Hindlimb muscle (tissue), 1 donor: ENCODE results near the gene ANKS1B. TPM values are rescaled to one million over a fixed set of nuclear protein-coding genes. Genes with fewer than 3 reads are reported as not detected.
"Not testable (repeated sequence)": the region's sequence is repeated elsewhere in the genome, so short reads cannot be mapped to it uniquely, and the experiment has no call there.

Experiments
- DNase-seq: peaks from one replicate; pipeline ENCODE4 v3.0.0-alpha.2; 2013
- polyA plus RNA-seq: library from polyadenylated mRNA; unstranded; fragments of 120-200 nt; gene quantifications from one replicate; pipeline ENCODE4 v1.2.1, GENCODE V29; 2013; ENCODE audit not compliant: insufficient read length

ANKS1B gene
- polyA plus RNA-seq, 1 donor: 2.2 TPM

DNA sequence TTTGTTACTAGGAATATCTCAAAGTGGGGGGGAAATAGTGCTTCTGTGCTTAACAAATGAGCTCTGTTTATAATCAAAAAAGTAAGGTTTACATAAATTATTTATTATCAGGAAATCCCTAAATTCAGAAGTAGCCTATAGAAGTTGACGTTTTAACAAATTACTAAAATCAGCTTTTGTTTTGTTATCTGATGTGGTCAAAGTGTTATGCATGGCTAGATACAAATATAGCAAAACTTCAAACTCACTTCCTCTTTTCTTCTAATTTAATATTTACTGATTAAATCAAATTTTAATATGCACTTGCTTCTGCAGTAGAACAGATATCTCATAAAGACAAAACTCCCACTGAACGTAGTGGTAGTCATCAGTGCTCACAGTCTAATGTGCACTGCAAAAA is 289.7 kb downstream of the ANKS1B start:
- no peak for DNase-seq

DNA sequence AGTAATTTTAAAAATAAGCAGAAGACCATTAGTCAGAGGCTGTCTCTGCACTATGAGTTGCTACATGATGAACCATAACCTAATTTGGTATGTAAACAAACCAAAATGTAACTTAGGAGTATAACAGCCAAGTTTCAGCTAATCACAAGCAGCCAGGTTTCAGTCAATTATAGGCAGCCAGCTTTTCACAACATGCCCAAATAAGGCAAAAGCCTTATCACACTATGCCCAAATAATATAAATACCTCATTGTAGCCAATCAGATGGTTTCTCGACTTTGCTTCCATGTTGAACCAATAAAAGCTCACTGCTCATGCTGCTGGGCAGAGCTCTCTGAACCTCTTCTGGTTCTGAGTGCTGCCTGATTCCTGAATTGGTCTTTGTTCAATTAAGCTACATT is 298.6 kb downstream of the ANKS1B start:
- no peak for DNase-seq

DNA sequence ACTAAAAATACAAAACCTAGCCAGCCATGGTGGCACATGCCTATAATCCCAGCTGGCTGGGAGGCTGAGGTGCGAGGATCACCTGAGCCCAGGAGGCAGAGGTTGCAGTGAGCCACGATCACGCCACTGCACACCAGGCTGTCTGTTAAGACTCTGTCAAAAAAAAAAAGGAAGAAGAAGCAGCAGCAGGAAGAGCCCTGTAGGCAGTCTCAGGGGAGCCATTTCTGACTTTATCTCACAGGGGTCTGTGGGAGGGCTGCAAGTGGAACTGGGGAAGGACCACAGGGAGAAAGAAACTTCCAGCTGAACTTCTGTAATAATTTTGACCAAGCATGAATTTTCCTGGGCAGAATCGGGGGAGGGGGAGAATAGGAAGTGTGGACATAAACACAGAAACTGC is 304.5 kb downstream of the ANKS1B start:
- DNase-seq: no peak

DNA sequence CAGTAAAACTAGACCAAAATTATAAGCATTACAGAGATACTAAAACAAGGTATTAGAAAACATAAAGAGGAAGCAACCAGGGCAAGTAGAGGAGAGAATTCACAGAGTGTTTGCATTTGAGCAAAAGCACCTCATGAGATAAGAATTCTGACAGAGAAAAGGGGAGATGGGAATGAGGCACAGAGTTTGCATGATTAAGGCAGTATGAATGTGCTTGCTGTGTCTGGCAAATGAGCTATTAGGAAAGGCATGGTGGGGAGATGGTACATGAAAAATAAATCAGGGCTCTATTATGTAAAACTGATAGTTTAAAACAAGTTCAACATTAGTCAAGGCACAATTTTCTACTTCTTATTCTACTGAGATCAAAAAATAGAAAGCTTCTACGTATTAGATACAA is 314.1 kb downstream of the ANKS1B start:
- DNase-seq: no peak

DNA sequence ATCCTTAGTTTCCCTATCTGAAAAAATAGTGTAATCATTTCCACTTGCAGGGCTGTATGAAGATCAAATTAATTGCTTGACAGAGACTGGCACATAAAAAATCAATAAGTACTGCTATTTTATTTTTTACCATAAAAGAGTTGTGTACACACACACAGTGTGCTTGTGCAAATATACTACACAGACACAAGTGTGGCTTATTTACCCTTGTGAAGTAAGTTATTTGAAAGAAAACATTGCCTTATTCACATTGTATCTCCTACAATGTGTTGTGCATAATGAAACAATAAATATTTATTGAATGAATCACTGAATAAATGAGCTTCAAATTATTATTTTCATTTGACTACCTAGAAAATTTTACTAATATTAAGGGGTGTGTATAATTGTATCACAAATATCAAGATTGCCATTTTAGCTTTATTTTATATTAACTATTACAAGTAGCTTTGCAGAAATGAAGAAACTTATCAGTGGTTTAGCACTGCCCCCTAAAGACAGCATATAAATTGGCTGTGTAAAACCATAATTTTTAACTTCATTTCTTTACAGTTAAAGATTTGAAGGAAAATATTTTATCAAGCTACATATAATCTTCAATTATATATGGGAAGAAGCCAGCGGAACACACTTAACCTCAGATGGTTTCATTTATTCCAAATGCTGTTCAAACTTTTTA is 325.9 kb downstream of the ANKS1B start:
- no peak for DNase-seq

- DNase-seq: no peak
These were observed 335.2 kb downstream of the ANKS1B start for GRCh38 chr12:99649551-99649950.

DNA sequence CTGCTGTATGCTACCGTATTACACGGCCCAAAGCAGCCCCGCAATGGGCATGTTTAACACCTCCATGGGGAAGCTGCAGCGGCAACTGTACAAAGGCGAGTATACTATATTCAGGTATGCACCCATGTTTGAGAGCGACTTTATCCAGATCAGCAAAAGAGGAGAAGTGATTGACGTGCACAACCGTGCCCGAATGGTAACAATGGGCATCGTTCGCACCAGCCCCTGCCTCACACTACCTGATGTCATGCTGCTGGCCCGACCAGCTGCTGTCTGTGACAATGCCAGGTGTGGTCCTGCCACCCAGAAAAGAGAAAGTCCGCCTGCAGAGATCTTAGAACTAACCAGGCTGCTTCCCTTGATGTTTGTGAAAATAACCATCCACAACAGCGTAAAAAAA is 336.6 kb downstream of the ANKS1B start:
- no peak for DNase-seq

DNA sequence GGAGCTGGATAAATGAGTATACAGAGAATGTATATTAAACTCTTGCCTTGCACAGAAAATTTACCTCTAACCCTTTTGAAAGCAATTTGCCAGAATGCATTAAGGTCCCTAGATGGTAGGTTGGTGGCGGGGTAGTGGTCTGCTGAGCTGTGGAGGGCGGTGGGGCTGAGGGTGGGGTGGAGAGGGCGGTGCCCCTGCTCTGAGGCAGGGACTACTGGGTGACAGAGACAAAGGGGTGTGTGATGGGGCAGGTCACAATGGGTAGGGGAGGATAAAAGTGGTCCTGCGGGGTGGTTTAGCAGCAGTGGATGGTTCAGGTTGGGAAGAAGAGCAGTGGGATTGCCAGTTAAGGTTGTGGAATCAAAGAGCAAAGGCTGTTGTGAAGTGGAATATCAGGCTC is 337.3 kb downstream of the ANKS1B start, which contains the start of gene GARIN6:
GARIN6 (plus strand) TSS at position 301 of the 400 bp plus-strand sequence. CDS start 422 bp downstream, outside the sequence.
- no peak for DNase-seq

GRCh38 chr12:99644629-99645028 is 340.1 kb downstream of the ANKS1B start:
- no peak for DNase-seq

DNA sequence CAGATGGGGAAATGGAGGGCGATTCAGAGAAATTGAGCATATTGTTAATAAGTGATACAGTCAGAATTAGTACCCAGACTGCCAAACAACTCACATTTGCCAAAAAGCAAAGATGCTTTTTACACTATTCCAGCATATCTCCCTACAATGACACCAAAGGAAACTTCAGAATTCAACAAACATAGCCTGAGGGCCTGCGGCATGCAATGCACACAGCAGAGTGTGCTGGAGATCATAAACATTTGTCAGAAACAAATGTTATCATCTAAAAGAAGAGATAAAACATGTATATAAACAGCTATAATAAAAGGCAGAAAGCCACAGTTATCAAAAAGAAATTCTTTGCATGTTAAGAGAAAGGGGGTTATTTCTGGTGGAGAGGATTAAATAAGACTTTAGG is 357.3 kb downstream of the ANKS1B start:
- DNase-seq: no peak

- not testable (repeated sequence) for DNase-seq
These were observed 360.1 kb downstream of the ANKS1B start for GRCh38 chr12:99624591-99624990.

DNA sequence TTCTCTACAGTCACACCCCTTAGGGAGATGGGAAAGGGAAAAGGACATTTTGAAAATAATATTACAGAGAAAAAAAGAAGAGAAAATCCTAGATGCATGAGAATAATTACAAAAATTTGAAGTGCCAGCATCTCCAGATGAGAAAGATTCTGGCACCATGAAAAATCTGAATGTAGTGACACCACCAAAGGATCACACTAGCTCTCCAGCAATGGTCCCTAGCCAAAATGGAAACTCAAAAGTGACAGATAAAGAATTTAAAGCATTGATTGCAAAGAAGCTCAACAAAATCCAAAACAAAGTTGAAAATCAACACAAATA is 364.6 kb downstream of the ANKS1B start:
- DNase-seq: no peak

GRCh38 chr12:99619389-99620158 is 365.2 kb downstream of the ANKS1B start:
- DNase-seq: no peak

DNA sequence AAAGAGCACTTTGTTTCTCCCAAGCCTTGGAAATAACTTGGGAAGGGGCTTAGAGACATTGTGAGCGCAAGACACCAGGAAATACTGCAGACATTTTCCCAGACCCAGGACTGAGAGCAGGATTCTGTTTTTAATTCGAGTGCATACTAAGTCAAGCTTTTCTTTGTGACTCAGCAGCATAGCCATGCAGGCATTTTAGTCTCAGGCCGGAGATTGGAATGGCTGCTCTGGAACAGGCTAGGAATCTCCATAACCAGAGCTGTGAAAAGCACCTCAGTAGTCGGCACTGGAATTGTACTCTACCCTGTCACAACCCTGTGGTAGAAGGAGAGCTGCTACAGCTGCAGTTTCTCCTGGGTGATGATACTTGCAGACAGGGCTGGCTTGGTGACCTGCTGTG is 366.1 kb downstream of the ANKS1B start:
- DNase-seq: no peak

- DNase-seq: no peak
These were observed 373.1 kb downstream of the ANKS1B start for GRCh38 chr12:99611599-99611998.

DNA sequence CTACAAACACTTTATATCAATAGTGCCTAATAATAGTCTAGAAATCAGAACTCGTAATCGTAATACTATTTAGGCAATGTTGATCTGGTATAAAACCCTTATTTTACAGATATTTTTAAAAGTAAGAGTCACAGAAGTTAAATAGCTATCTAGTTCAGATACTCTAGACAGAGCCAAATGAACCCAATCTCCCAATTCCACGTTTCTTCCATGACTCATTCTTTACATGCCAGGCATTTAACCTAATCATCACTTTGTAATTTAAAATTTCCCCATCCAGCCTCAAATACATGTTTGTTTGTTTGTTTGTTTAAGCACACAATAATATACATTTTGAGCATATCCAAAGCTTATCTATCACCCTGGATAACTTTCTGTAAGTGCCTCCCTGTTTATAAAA is 373.6 kb downstream of the ANKS1B start:
- DNase-seq: no peak

GRCh38 chr12:99609455-99610181 is 375.1 kb downstream of the ANKS1B start:
- no peak for DNase-seq

- DNase-seq: no peak
These were observed 384.3 kb downstream of the ANKS1B start for GRCh38 chr12:99600388-99600787.

DNA sequence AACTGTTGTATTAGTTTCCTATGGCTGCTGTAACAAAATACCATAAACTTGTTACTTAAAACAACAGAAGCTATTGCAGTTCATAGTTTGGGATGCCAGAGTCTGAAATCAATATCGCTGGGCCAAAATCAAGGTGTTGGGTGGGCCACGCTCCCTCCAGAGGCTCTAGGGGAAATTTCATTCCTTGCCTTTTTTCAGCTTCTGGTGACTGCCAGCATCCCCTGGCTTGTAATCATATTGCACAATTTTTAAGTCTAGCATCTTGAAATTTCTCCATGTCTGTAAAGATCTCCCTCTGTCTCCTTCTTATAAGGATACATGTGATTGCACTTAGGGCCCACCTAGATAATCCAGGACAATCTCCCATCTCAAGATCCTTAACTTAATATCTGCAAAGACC is 386.0 kb downstream of the ANKS1B start:
- no peak for DNase-seq

DNA sequence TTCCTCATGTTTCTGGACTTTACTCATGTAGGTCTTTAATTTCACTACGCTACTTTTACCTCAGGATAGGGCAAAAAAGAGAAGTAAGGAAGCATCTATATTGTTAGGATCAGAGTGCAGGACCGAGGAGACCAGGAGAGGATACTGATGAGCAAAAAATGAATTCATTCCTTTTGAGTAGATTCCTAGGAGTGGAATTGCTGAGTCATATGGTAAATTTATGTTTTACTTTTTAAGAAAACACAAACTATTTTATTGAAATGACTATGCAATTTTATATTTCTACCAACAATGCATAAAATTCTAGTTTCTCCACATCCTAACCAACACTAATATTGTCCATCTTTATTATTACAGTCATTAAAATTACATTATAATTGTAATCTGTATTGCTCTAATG is 388.0 kb downstream of the ANKS1B start:
- no peak for DNase-seq

- not testable (repeated sequence) for DNase-seq
These were observed 407.6 kb downstream of the ANKS1B start for GRCh38 chr12:99577125-99577524.

GRCh38 chr12:99573980-99574379 is 410.8 kb downstream of the ANKS1B start:
- DNase-seq: no peak

DNA sequence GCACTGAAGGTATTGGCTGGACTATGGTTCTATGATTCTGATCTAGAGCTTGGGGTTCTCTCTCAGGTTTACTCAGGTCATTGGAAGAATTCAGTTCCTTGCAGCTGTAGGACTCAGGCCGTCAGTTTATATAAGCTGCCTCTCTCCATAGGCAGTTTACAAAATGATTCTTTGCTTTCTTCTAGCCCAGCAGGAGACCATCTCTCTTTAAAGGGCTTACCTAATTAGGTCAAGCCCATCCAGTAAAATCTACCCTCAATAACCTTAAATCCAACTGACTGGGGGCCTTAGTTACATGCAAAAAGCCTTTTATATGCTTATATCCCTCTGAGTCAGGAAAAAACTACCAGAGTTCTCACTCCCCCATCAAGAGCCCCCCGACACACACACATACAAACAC is 417.7 kb downstream of the ANKS1B start:
- DNase-seq: no peak

GRCh38 chr12:99558109-99558508 is 426.6 kb downstream of the ANKS1B start:
- DNase-seq: no peak
